HepG2 (cell line): ENCODE measurements around the gene GDF15. TPM values are rescaled to one million over a fixed set of nuclear protein-coding genes. Genes with fewer than 3 reads are reported as not detected.

Source experiments
- ATAC-seq: fragments of 200-7000 bp; cut with Tn5 transposase; 3 replicates; pipeline ENCODE4 v1.9.1; 2020; ENCODE audit warnings: mild to moderate bottlenecking, moderate library complexity
- BruUV-seq: library from RNA; stranded (reverse); fragments of 400-500 nt; replicated peaks from 2 replicates; lab custom pipeline; 2021; lab: Mats Ljungman, UMichigan
- CTCF ChIA-PET: fragments of 300-600 bp; formaldehyde crosslinking; extraction: SDS; loops from one replicate; lab custom pipeline; 2021; ENCODE audit warnings: low total read pairs, inconsistent platforms, low intra/inter-chr PET ratio; lab: Yijun Ruan, JAX
- POLR2A ChIA-PET: fragments of 350-600 bp; sonication (Branson Sonifier 250); formaldehyde crosslinking; loops from one replicate; lab custom pipeline; 2020; ENCODE audit warnings: antibody characterized with exemption, inconsistent platforms; lab: Yijun Ruan, JAX
- DNase-seq: peaks from one replicate; pipeline ENCODE4 v3.0.0-alpha.2; 2015; ENCODE audit warnings: low spot score
- FAIRE-seq: peaks from 3 replicates; lab custom pipeline; 2011; peaks lifted over from hg19 to GRCh38; lab: Jason Lieb, UNC
- H2AFZ ChIP-seq: one replicate; pipeline ENCODE4 v1.6.1; 2011; ENCODE audit warnings: low read length, inconsistent platforms
- H3K27ac ChIP-seq: fragments of 300-600 bp; 3 replicates; pipeline ENCODE4 v1.8.0; 2011; ENCODE audit warnings: mixed run types, mild to moderate bottlenecking, mixed read lengths, low read length, inconsistent platforms; ENCODE audit not compliant: insufficient read depth; ENCODE audit errors: extremely low read length
- H3K27me3 ChIP-seq, 2 experiments: fragments of 200-600 bp in 1 of 2; 2 replicates in 1 of 2; 3 replicates in 1 of 2; pipeline versions ENCODE4 v1.6.0 to v1.8.0; 2011; ENCODE audit warnings: low read length in 2 of 2, mild to moderate bottlenecking in 2 of 2, moderate library complexity in 2 of 2, inconsistent platforms in 1 of 2; ENCODE audit not compliant: insufficient read depth in 2 of 2, control insufficient read depth in 1 of 2
- H3K36me3 ChIP-seq, 2 experiments: fragments of 200-600 bp in 1 of 2; replicated peaks in 1 of 2; 2 replicates in 1 of 2; 3 replicates in 1 of 2; pipeline versions ENCODE4 v1.5.1 to v1.8.0; 2011; ENCODE audit warnings: low read length in 2 of 2, inconsistent platforms in 1 of 2; ENCODE audit not compliant: insufficient read depth in 2 of 2, control insufficient read depth in 1 of 2
- H3K4me1 ChIP-seq: 2 replicates; pipeline ENCODE4 v1.5.1; 2012; ENCODE audit warnings: low read length, inconsistent platforms; ENCODE audit not compliant: insufficient read depth
- H3K4me2 ChIP-seq: 2 replicates; pipeline ENCODE4 v1.6.0; 2011; ENCODE audit warnings: low read depth, low read length, inconsistent platforms
- H3K4me3 ChIP-seq, 3 experiments: fragments of 200-600 bp in 1 of 3; sonication (generic), shearing (Covaris generic) in 1 of 3; replicated peaks in 1 of 3; 2 replicates each; pipeline ENCODE4 v1.5.1; 2011 to 2016; ENCODE audit warnings: low read length in 3 of 3, inconsistent platforms in 2 of 3, low read depth in 2 of 3, mild to moderate bottlenecking in 2 of 3, control low read depth in 1 of 3, mixed read lengths in 1 of 3; ENCODE audit not compliant: insufficient read depth in 1 of 3
- H3K79me2 ChIP-seq: one replicate; pipeline ENCODE4 v1.6.1; 2011; ENCODE audit warnings: low read length, inconsistent platforms; ENCODE audit not compliant: insufficient read depth
- H3K9ac ChIP-seq: 2 replicates; pipeline ENCODE4 v1.6.0; 2011; ENCODE audit warnings: mild to moderate bottlenecking, low read depth, low read length, inconsistent platforms; ENCODE audit not compliant: insufficient read depth
- H3K9me3 ChIP-seq: 2 replicates; pipeline ENCODE4 v1.5.1; 2012; ENCODE audit warnings: mild to moderate bottlenecking, low read length
- H4K20me1 ChIP-seq: 2 replicates; pipeline ENCODE4 v1.6.0; 2011; ENCODE audit warnings: inconsistent platforms, mild to moderate bottlenecking, low read length, moderate library complexity; ENCODE audit not compliant: insufficient read depth
- CREB1 ChIP-seq, 2 experiments: fragments of 450-650 bp in 1 of 2; IDR thresholded peaks; 2 replicates each; pipeline ENCODE4 v1.6.1; 2016 to 2017; ENCODE audit warnings: control low read depth in 1 of 2, mild to moderate bottlenecking in 1 of 2, missing compliant biosample characterization in 1 of 2, missing genetic modification characterization in 1 of 2
- KDM5B ChIP-seq: sonication (generic); formaldehyde crosslinking; IDR thresholded peaks from 2 replicates; pipeline ENCODE4 v1.4.0; 2020; ENCODE audit warnings: missing genetic modification reagents, mild to moderate bottlenecking, borderline replicate concordance
- NFE2L1 ChIP-seq: sonication (generic); formaldehyde crosslinking; IDR thresholded peaks from 2 replicates; pipeline ENCODE4 v1.4.0; 2020; ENCODE audit warnings: missing genetic modification reagents, mild to moderate bottlenecking, borderline replicate concordance
- SAP130 ChIP-seq: IDR thresholded peaks from 2 replicates; pipeline ENCODE4 v1.6.1; 2016; ENCODE audit warnings: low read depth
- SMARCC2 ChIP-seq: fragments of 450-650 bp; IDR thresholded peaks from 2 replicates; pipeline ENCODE4 v1.6.1; 2017; ENCODE audit warnings: antibody characterized with exemption, mild to moderate bottlenecking
- ZBTB33 ChIP-seq: sonication (generic); formaldehyde crosslinking; IDR thresholded peaks from 2 replicates; pipeline ENCODE4 v1.4.0; 2020; ENCODE audit warnings: missing genetic modification reagents
- ZBTB38 ChIP-seq: sonication (generic); formaldehyde crosslinking; IDR thresholded peaks from 2 replicates; pipeline ENCODE4 v1.5.1; 2020; ENCODE audit warnings: mild to moderate bottlenecking, missing genetic modification reagents
- ZKSCAN8 ChIP-seq: IDR thresholded peaks from 2 replicates; pipeline ENCODE4 v1.6.1; 2016; ENCODE audit warnings: borderline replicate concordance, missing genetic modification reagents, missing compliant biosample characterization
- ZNF263 ChIP-seq: sonication (generic); formaldehyde crosslinking; IDR thresholded peaks from 2 replicates; pipeline ENCODE4 v1.4.0; 2020; ENCODE audit warnings: missing genetic modification reagents
- ZNF615 ChIP-seq: sonication (generic); formaldehyde crosslinking; IDR thresholded peaks from 2 replicates; pipeline ENCODE4 v1.5.0; 2020; ENCODE audit warnings: mild to moderate bottlenecking, missing genetic modification reagents, borderline replicate concordance
- ZNF687 ChIP-seq: sonication (generic); formaldehyde crosslinking; IDR thresholded peaks from 2 replicates; pipeline ENCODE4 v1.5.1; 2020; ENCODE audit warnings: mild to moderate bottlenecking, missing genetic modification reagents, moderate library complexity
- ZNF768 ChIP-seq: sonication (generic); formaldehyde crosslinking; IDR thresholded peaks from 2 replicates; pipeline ENCODE4 v1.4.0; 2020; ENCODE audit warnings: missing genetic modification reagents
- WGBS: methylation state at CpG from one replicate; pipeline ENCODE4 v1.1.6; 2017; ENCODE audit warnings: low lambda C conversion rate; 5-methylcytosine and 5-hydroxymethylcytosine counted together
- in situ Hi-C: cut with HindIII; loops from 2 replicates; pipeline ENCODE4 v1.10.0; 2017; ENCODE audit warnings: low pct_unique_long_range_greater_than_20kb; ENCODE audit not compliant: extremely low pct_ligation_motif_present
- intact Hi-C: fragments of 100-400 bp; cut with micrococcal nuclease; formaldehyde crosslinking; loops from one replicate; pipeline ENCODE4 v1.10.0; 2022; ENCODE audit not compliant: unreplicated experiment
- polyA plus RNA-seq, 8 experiments: library from polyadenylated mRNA; depleted of rRNA in 3 of 8; stranded (reverse) in 7 of 8; unstranded in 1 of 8; fragments of >200 nt; fragmentation: Illumina TruSeq in 4 of 8; extraction: Trizol in 4 of 8; gene quantifications; 2 replicates each; pipeline versions ENCODE4 v1.2.1 to v1.2.3, GENCODE V29; 2011 to 2016; ENCODE audit warnings: low read depth in 4 of 8, missing spikeins in 1 of 8, mixed read lengths in 1 of 8; ENCODE audit not compliant: insufficient read depth in 1 of 8
- total RNA-seq, 5 experiments: library from RNA; depleted of rRNA; stranded (reverse); fragments of >200 nt; fragmentation: Illumina TruSeq; extraction: Trizol; gene quantifications; 2 replicates each; pipeline ENCODE4 v1.2.3, GENCODE V29; 2016; ENCODE audit warnings: low read depth in 1 of 5

The GDF15 gene
- total and polyA plus RNA-seq, 2 of the 13 experiments (the other 11 are each of a cell fraction or from before 2014, with no cell fraction given) = 146 to 422 TPM

GRCh38 chr19:18406749-18407148, 20.8 kb downstream of the GDF15 start:
- H3K4me1 ChIP-seq = peaks cover 50% of the 10 kb centered on the region
- FAIRE-seq (no peak), DNase-seq (no peak), ATAC-seq (no peak)
- H4K20me1 ChIP-seq = no peaks in the 10 kb centered on the region
- POLR2A ChIA-PET = no interaction called here
- H3K36me3 ChIP-seq = no peaks in the 10 kb centered on the region
- H3K9me3 ChIP-seq = no peaks in the 10 kb centered on the region
- no peak overlapping the region for H3K4me3 ChIP-seq
- BruUV-seq = no TSS peak
- in situ Hi-C loops (loop anchor here (10.0 kb wide), 1 partner anchor 62 kb away; the partner anchor contains the start of gene PGPEP1), intact Hi-C loops (no loop called here)
- TF ChIP-seq SMARCC2 (no peak), ZNF263 (no peak), ZNF768 (CRISPR knock-in tag) (peak; percentile 72)
- 86% methylated on average over 9 of the region's 9 CpGs for WGBS
- no peak overlapping the region for H2AFZ ChIP-seq
- CTCF ChIA-PET = interaction anchor here (2.3 kb wide), 1 partner anchor 19 kb away, joined by 8 read pairs; no protein-coding TSS in a partner anchor
- H3K79me2 ChIP-seq = no peaks in the 10 kb centered on the region
- no peak overlapping the region for H3K9ac ChIP-seq
- no peak overlapping the region for H3K4me2 ChIP-seq
- no peak overlapping the region for H3K27ac ChIP-seq
- H3K27me3 ChIP-seq = no peaks in the 10 kb centered on the region

DNA sequence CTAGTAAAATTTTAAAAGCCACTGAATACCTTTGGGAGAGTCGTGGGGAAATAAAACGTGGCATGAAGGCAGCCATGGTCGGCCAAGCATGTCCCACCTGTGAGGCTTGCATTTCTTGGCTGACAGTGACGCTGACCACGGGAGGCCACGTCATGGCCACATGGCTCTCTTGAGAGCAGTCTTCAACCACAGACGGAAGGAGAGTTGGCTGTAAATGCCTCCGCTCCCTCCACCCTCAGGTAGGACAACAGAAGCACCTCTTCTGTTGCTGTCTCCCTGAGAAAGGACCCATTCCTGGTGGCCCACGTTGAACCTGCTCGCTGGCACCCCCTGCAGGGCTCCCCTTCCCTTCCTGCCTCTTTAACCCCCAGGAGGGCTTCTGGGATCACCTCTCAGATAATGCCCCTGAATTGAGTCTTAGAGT, 22.1 kb downstream of the GDF15 start:
- H3K36me3 ChIP-seq = no peaks in the 10 kb centered on the region
- no peak for DNase-seq
- H3K4me3 ChIP-seq = no peak overlapping the region
- 47% methylated on average over 7 of the region's 10 CpGs for WGBS
- intact Hi-C loops (no loop called here), in situ Hi-C loops (loop anchor here (10.0 kb wide), 1 partner anchor 63 kb away; the partner anchor contains the start of gene PGPEP1)
- no peak overlapping the region for H3K9ac ChIP-seq
- peaks cover 38% of the 10 kb centered on the region for H3K4me1 ChIP-seq
- no peak overlapping the region for H3K27ac ChIP-seq
- CTCF ChIA-PET = interaction anchor here (2.3 to 4.4 kb wide), 2 partner anchors 20 to 58 kb away, joined by 8 to 31 read pairs; no protein-coding TSS in a partner anchor
- no TSS peak for BruUV-seq
- H2AFZ ChIP-seq = no peak overlapping the region
- no peaks in the 10 kb centered on the region for H3K79me2 ChIP-seq
- POLR2A ChIA-PET = no interaction called here
- peak; percentile 62 for ATAC-seq
- FAIRE-seq = no peak
- H3K4me2 ChIP-seq = no peak overlapping the region
- no peaks in the 10 kb centered on the region for H4K20me1 ChIP-seq
- no peaks in the 10 kb centered on the region for H3K9me3 ChIP-seq
- no peaks in the 10 kb centered on the region for H3K27me3 ChIP-seq
- TF ChIP-seq ZBTB33 (CRISPR knock-in tag) = no peak
- TF ChIP-seq ZBTB38 = 0 out of 2 replicates have a peak, but pooled peaks have one; percentile 33
- TF ChIP-seq CREB1 (IDR thresholded peaks at IDR 0.05) = 0 out of 2 replicates have a peak, but pooled peaks have one; percentile 13
- no peak for TF ChIP-seq CREB1 (CRISPR knock-in tag; IDR thresholded peaks at IDR 0.05)
- TF ChIP-seq ZNF615 = no peak
- peak; percentile 34; the same call in 1 of the 2 replicates for TF ChIP-seq SAP130 (CRISPR knock-in tag)
- TF ChIP-seq ZKSCAN8 (CRISPR knock-in tag) = no peak
- peak; percentile 36 for TF ChIP-seq ZNF687
- TF ChIP-seq KDM5B (CRISPR knock-in tag) = peak; percentile 14; the same call in 1 of the 2 replicates
- no peak for TF ChIP-seq NFE2L1 (CRISPR knock-in tag)
